Tibial nerve (tissue), 4 donors: ENCODE measurements around the gene ADH5.

Experiments
- CTCF ChIP-seq, 5 experiments: fragments of 200-600 bp in 3 of 5; fragments of 450-650 bp in 2 of 5; sonication (generic) in 3 of 5; IDR thresholded peaks; one replicate each; pipeline ENCODE4 v1.5.1; 2016 to 2019; ENCODE audit warnings: antibody characterized with exemption in 5 of 5, mild to moderate bottlenecking in 3 of 5, moderate library complexity in 2 of 5
- EP300 ChIP-seq, 2 donors: sonication (generic); formaldehyde crosslinking; IDR thresholded peaks; one replicate each; pipeline ENCODE4 v1.6.1; 2017; ENCODE audit warnings: antibody characterized with exemption in 2 of 2, mild to moderate bottlenecking in 1 of 2
- POLR2A ChIP-seq, 2 donors: fragments of 450-650 bp; IDR thresholded peaks; one replicate each; pipeline ENCODE4 v1.6.1; 2017; ENCODE audit warnings: antibody characterized with exemption in 2 of 2, mild to moderate bottlenecking in 2 of 2, moderate library complexity in 2 of 2

- no peak for TF ChIP-seq CTCF (IDR thresholded peaks at IDR 0.05)
- no peak for TF ChIP-seq POLR2A (IDR thresholded peaks at IDR 0.05)
- no peak for TF ChIP-seq EP300 (IDR thresholded peaks at IDR 0.05)
Observed at GRCh38 chr4:99099311-99099710, 10.7 kb upstream of the ADH5 start.
